Mesodermal cell (in vitro differentiated cells): ENCODE results near the gene LTBR.

Experiments
- H3K27ac ChIP-seq: 2 replicates; pipeline ENCODE4 v1.7.0; 2013; ENCODE audit warnings: mild to moderate bottlenecking, low read depth, low read length, moderate library complexity; ENCODE audit not compliant: severe bottlenecking
- H3K36me3 ChIP-seq: 2 replicates; pipeline ENCODE4 v1.7.1; 2013; ENCODE audit warnings: mild to moderate bottlenecking, low read length, moderate library complexity; ENCODE audit not compliant: control insufficient read depth, insufficient read depth
- H3K4me1 ChIP-seq: one replicate; pipeline ENCODE4 v1.7.1; 2013; ENCODE audit warnings: mild to moderate bottlenecking, low read length; ENCODE audit not compliant: insufficient read depth, control insufficient read depth, poor library complexity, severe bottlenecking
- H3K4me3 ChIP-seq: 2 replicates; pipeline ENCODE4 v1.7.0; 2013; ENCODE audit warnings: low read length, control low read depth, mild to moderate bottlenecking; ENCODE audit not compliant: insufficient read depth, poor library complexity, severe bottlenecking; ENCODE audit errors: extremely low read depth
- H3K9me3 ChIP-seq: 2 replicates; pipeline ENCODE4 v1.7.1; 2013; ENCODE audit warnings: mild to moderate bottlenecking, low read length, moderate library complexity; ENCODE audit not compliant: control insufficient read depth
- WGBS, 2 experiments: methylation state at CpG; one replicate each; pipeline ENCODE4 v1.1.5; 2013; ENCODE audit warnings: missing lambda C conversion rate in 2 of 2; ENCODE audit not compliant: insufficient coverage in 2 of 2; 5-methylcytosine and 5-hydroxymethylcytosine counted together

LTBR gene

DNA sequence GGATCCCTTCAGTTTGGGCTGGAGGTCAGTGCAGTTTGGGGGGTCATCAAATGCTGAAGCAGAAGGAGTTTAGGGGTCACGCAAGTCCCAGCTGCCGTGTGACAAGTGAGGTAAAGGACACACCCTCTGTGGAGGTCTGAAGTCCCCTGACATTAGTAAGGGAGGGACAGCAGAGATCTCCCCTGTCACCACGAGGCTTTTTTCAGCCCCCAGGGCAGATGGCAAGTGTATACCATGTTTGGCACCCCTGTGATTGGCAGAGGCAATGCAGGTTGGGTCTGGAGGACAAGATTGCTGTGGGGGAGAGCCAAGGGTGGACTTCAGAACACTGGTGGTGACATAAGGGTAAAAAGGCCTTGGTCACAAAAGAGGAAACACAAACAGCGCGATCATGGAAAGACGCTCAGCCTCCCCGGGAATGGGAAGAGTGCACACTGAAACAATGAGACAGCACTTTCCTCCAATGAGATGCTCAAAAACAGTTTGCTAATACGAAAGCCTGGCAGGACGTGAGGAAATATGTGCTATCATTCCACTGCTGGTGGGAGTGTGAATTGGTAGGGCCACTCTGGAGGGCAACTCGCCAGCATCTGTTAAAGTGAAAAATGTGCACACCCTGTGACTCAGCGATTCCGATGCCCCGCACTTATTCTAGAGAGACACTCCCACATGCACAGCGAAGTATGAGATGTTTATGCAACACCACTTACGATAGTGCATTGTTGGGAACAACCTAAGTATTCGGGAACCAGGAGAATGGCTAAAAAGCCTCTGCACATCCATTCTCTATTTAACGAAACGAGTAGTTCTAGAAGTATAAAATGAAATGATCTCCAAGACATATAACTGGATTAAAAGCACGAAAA, 46.4 kb downstream of the LTBR start:
- Histone ChIP-seq H3K4me3 (no peak overlapping the region), H3K36me3 (no peaks in the 10 kb centered on the region), H3K4me1 (peaks cover 6% of the 10 kb centered on the region), H3K27ac (peak overlapping the region; percentile 19), H3K9me3 (no peaks in the 10 kb centered on the region)
- 93% methylated on average over 13 to 15 of the region's 19 CpGs for WGBS, 2 experiments

- Histone ChIP-seq H3K9me3 (no peaks in the 10 kb centered on the region), H3K4me1 (peaks cover 6% of the 10 kb centered on the region), H3K36me3 (no peaks in the 10 kb centered on the region), H3K4me3 (no peak overlapping the region), H3K27ac (no peak overlapping the region)
- 88 to 96% methylated on average over 4 of the region's 5 CpGs for WGBS, 2 experiments
Observed at GRCh38 chr12:6432991-6433390, 49.0 kb downstream of the LTBR start.

- peaks cover 6% of the 10 kb centered on the region for H3K4me1 ChIP-seq
- no peak overlapping the region for H3K4me3 ChIP-seq
- H3K9me3 ChIP-seq = no peaks in the 10 kb centered on the region
- no peak overlapping the region for H3K27ac ChIP-seq
- no peaks in the 10 kb centered on the region for H3K36me3 ChIP-seq
- 92 to 93% methylated on average over 13 of the region's 17 CpGs for WGBS, 2 experiments
Observed at GRCh38 chr12:6434205-6435140, 50.5 kb downstream of the LTBR start.

DNA sequence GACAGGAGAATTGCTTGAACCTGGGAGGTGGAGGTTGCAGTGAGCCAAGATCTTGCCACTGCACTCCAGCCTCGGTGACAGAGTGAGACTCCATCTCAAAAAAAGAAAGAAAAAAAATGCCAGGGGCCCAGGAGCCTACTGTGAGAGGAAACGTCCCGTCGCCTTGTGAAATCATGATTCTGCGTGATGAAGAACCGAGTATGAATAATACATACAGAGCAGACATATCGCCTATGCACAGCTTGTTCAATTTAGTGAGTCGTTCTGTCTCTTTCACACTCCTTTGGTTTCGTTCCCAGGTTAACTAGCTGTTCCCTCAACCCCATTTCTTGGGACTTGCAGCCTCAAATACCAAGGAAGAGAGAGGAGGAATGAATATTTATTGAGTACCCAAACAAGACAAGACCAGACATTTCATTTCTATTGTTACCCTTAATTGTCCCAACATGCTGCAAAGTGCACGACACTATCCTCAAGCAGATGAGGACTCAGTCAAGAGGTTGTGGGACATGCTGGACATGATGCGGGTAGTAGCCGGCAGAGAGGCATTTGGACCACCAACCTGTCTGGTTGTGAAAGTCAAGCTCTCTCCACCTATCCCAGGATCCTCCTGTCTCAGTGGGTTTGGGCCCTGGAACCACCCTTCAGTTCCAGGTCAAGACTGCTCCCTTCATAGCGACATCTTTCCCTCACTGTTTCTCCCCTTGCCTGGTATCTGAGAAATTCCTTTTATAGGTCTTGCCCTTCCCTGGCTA, 52.2 kb downstream of the LTBR start:
- no peak overlapping the region for H3K4me3 ChIP-seq
- no peaks in the 10 kb centered on the region for H3K9me3 ChIP-seq
- WGBS, 2 experiments = 92 to 96% methylated on average over 11 to 12 of the region's 13 CpGs
- H3K27ac ChIP-seq = no peak overlapping the region
- H3K4me1 ChIP-seq = no peaks in the 10 kb centered on the region
- H3K36me3 ChIP-seq = no peaks in the 10 kb centered on the region

DNA sequence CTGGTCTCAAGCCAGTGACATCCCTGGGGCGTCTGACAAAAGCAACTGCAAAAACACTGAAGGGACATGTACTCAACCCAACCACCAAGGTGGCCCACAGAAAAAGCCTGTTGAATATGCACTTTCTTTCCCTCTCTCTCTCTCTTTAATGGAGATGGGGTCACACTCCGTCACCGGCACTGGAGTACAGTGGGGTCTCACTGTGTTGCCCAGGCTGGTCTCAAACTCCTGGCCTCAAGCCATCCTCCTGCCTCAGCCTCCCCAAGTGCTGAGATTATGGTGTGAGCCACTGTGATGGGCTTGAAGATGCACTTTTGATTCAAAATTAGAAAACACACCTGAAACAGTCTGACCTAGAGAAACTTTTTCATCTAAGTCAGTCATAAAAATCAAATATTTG, 53.6 kb downstream of the LTBR start:
- Histone ChIP-seq H3K9me3 (no peaks in the 10 kb centered on the region), H3K4me3 (no peak overlapping the region), H3K36me3 (no peaks in the 10 kb centered on the region), H3K4me1 (no peaks in the 10 kb centered on the region), H3K27ac (no peak overlapping the region)
- 95 to 100% methylated on average over 1 to 3 of the region's 3 CpGs for WGBS, 2 experiments

DNA sequence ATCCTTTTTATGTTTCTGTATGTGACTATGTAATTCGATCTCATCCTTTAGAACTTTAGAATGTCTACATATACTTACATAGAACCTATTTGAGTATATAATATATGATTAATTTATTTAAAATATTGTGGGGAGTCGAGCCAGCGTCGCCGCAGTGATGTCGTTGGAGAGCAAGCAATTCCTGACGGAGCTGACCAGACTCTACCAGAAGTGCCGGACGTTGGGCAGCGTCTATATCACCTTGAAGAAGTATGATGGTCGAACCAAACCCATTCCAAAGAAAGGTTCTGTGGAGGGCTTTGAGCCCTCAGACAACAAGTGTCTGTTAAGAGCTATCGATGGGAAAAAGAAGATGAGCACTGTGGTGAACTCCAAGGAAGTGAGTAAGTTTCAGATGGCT, 54.4 kb downstream of the LTBR start:
- WGBS, 2 experiments = 95 to 98% methylated on average over 7 to 11 of the region's 12 CpGs
- no peaks in the 10 kb centered on the region for H3K36me3 ChIP-seq
- no peak overlapping the region for H3K27ac ChIP-seq
- H3K4me3 ChIP-seq = no peak overlapping the region
- H3K9me3 ChIP-seq = no peaks in the 10 kb centered on the region
- no peaks in the 10 kb centered on the region for H3K4me1 ChIP-seq

DNA sequence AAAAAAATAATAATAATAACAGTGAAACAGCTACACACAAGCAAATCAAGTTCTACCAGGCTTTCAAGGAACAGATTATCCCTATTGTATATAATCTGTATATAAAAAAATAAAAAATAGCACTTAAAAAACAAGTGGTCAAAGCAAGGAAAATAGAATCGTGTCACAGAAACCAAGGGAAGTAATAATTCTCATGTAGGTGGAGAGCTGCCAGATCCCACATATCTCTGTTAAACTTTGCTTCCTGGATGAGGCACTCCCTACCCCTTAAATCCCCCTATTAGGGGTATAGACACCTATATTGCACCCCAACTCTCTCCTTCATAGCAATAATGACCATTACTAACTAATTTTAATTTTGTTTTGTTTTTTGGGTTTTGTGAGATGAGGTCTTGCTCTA, 56.4 kb downstream of the LTBR start:
- H3K4me1 ChIP-seq = no peaks in the 10 kb centered on the region
- no peaks in the 10 kb centered on the region for H3K9me3 ChIP-seq
- no peaks in the 10 kb centered on the region for H3K36me3 ChIP-seq
- no peak overlapping the region for H3K27ac ChIP-seq
- no CpG with 5 or more reads among the region's 1 CpG for WGBS, 2 experiments
- no peak overlapping the region for H3K4me3 ChIP-seq
